Islet of Langerhans (tissue), 1 donor: ENCODE data around the gene R3HDML.
"Not testable (repeated sequence)": the region's sequence is repeated elsewhere in the genome, so short reads cannot be mapped to it uniquely, and the experiment has no call there.

Experiments used
- FAIRE-seq: peaks from one replicate; lab custom pipeline; 2011; peaks lifted over from hg19 to GRCh38; lab: Jason Lieb, UNC

The R3HDML gene

DNA sequence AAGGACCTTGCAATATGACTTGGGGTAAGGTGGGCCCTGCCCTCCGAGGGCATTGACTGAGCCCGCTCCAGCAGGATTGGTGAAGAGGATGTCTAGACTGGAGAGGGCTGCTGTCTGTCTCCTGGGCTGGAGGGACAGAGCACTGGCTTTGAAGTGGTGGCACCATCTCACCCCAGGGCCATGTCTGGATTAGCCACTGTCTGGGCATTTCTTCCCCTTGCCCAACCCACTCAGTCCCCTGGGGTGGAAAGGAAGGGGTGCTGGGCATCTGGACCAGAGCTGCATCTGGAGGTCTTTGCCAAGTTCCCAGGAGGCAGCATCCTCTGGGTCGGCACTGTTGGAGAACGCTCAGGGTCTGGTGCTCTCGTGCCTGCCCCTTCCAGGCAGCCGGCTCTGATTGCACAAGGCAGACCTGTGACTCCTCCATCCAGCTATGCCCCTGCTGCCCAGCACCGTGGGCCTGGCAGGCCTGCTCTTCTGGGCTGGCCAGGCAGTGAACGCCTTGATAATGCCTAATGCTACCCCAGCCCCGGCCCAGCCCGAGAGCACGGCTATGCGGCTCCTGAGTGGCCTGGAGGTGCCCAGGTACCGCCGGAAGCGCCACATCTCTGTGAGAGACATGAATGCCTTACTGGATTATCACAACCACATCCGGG is at the start of gene R3HDML:
R3HDML (plus strand) TSS at position 319 of the 656 bp plus-strand sequence; CDS start at position 434, 115 bp downstream.
- FAIRE-seq: no peak

DNA sequence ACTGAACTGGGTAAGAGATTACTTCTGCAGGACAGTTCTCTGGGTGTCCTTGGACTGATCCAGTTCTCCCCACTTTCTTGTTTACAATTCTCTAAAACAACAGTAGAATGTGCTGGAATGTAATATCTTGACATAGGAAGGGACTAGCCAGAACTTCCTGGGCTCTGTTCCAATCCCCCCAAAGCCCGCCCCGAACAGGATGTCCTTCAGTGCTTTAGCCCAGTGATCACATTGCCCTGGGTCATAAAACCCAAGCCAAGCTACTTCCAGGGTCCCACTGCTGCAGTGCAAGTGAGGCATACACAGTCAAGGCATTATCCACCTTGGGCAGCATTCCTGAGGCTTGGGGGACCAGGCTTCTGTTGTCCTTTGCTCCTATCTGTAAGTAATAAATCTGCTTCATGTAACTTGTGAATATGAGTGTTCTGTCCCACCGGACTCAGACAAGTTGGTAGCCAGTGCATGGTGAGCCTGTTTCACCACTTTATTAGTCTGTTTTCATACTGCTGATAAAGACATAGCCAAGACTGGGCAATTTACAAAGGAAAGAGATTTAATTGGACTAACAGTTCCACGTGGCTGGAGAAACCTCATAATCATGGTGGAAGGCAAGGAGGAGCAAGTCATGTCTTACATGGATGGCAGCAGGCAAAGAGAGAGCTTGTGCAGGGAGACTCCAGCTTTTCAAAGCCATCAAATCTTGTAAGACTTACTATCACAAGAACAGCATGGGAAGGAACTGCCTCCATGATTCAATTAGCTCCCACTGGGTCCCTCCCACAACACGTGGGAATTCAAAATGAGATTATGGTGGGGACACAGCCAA is 49.4 kb upstream of the R3HDML start:
- no peak for FAIRE-seq

- no peak for FAIRE-seq
These were observed 48.6 kb upstream of the R3HDML start for GRCh38 chr20:44288252-44288651.

- FAIRE-seq: no peak
These were observed 45.1 kb upstream of the R3HDML start for GRCh38 chr20:44291754-44292153.

DNA sequence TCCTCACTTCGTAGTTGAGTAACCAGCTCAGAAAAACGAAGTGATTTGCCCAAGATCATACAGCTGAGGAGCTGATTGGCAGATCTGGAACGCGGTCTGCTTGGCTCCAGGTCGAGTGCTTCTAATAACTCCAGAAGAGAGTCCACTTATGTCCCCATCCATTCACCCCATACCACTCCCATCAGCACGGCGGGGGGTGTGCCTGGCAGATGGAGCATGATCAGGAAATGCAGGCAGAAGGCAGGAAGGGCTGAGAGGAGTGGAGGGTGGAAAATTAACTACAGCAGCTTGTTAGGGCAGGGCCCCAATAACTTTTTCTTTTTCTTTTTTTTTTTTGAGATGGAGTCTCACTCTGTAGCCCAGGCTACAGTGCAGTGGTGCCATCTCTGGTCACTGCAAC is 40.8 kb upstream of the R3HDML start:
- FAIRE-seq: no peak

DNA sequence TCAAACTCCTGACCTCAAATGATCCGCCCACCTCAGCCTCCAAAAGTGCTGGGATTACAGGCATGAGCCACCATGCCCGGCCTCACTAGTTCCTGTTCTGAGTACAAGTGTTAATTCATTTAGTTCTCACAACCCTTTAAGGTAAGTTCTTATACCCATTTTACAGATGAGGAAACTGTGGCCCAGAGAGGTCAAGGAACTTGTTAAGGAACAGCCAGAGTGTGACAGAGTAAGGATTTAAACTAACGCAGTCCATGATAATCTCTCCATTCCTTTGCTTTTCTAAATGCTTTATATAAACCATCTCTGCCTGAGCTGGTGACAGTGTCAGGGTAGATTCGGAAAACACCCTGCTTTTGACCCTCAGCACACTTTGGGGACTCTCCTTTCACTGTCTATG is 39.1 kb upstream of the R3HDML start:
- no peak for FAIRE-seq

DNA sequence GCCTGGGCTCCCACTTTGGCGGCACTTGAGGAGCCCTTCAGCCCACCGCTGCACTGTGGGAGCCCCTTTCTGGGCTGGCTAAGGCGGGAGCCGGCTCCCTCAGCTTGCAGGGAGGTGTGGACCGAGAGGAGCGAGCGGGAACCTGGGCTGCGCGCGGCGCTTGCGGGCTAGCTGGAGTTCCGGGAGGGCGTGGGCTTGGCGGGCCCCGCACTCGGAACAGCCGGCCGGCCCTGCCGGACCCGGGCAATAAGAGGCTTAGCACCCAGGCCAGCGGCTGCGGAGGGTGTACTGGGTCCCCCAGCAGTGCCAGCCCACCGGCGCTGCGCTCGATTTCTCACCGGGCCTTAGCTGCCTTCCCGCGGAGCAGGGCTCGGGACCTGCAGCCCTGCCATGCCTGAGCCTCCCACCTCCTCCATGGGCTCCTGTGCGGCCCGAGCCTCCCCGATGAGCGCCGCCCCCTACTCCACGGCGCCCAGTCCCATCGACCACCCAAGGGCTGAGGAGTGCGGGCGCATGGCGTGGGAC is 37.8 kb upstream of the R3HDML start:
- not testable (repeated sequence) for FAIRE-seq

DNA sequence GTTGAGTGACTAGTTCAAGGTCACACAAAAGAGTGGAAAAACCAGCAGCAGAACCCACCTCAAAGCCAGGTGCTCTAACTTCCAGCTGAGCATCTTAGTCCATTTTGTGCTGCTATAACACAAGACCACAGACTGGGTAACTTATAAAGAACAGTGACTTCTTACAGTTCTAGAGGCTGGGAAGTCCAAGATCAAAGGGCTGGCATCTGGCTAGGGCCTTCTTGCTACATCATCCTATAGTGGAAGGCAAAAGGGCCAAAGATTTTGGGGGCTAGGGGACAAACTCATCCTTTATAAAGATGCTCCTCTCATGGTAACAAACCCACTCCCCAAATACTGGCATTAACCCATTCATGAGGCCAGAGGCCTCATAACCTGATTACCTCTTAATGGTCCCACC is 35.6 kb upstream of the R3HDML start:
- FAIRE-seq: no peak

GRCh38 chr20:44302026-44302669 is 34.7 kb upstream of the R3HDML start:
- no peak for FAIRE-seq

- FAIRE-seq: no peak
These were observed 34.1 kb upstream of the R3HDML start for GRCh38 chr20:44302736-44303135.

DNA sequence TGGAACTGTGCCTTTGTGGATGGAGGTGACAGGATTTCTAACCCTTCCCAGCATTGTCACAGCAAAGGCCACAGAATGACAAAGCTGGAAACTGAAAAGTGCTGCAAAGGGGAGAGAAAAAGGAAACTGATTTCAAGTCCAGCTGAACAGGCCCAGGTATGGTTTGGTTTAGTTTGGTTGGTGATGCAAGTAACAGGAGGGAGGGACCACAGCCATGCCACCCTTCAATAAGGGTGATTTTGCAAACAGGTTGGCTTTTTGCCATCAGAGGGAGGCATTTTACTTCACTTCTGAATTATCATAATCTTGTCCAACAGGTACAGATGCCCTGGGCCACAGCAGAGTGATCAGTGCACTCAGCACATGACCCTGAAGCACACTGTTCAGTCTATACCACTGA is 32.5 kb upstream of the R3HDML start:
- no peak for FAIRE-seq

- no peak for FAIRE-seq
These were observed 29.9 kb upstream of the R3HDML start for GRCh38 chr20:44306927-44307326.

DNA sequence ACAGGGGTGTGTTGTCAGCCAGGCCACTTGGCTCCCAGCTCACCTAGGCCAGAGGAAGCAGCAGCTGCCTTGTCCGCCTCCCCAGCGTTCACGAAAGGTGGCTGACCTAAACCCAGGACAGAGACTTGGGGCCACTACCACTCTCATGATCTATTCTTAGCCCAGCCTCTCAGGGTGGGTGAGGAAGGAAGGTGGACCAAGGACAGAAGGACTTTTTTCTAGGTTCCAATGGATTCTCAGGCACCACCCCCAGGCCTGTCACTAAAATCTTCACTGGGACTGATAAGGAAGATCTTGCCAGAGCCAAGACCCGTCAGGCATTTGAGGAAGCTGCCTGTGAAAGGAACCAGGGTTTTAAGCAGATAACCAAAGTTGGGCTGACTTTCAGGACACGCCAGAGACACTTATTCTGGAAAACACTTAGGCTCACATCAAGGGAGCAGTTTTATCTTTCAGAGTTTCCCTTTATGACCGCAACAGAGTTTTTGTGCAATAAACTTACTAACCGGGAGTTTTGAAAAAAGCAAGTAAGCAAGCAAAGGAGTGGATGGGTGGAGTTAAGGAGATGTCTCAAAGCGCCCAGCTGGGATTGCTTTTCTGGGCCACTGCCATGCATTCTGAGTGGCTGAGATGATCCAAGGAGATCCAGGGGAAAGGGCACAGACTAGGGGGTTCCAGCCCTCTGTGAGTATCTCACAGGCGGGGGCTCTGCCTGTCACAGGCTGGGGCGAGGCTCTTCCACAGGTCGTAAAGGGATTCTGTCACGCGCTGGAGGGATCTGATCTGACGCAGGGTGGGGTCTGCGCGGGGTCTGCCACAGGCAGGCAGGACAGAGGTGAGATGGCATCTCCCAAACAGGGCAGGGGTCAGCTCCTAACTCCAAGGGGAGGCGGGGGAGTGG is 26.8 kb upstream of the R3HDML start:
- FAIRE-seq: no peak

GRCh38 chr20:44310664-44311639 is 25.9 kb upstream of the R3HDML start, which contains the start of gene FITM2:
Gene FITM2 (minus strand): TSS chr20:44311202. CDS start chr20:44311148, 54 bp downstream.
- no peak for FAIRE-seq

- FAIRE-seq: no peak
These were observed 22.0 kb upstream of the R3HDML start for GRCh38 chr20:44314870-44315269.

DNA sequence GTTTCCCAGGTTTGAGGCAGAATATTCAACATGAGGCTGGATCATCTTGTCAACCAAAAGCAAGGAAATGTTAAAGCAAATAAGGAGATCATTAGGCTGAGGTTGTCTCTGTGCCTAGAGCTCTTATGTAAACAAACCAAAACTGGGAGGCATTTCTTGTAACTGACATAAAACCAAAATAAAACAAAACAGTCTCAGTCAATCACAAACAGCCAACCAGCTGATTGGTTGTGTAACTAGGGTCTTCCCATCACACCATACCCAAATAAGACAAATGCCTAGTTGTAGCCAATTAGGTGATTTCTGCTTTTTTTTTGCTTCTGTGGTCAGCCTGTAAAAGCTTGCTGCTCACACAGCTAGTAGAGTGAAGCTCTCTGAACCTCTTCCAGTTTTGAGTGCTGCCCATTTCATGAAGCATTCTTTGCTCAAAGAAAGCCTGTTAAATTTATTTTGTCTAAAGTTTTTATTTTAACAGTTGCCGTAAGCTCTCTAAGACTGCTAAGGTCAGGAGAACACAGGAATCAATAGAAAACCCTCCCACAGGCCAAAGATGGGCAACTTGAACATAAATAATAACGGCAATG is 16.9 kb upstream of the R3HDML start:
- no peak for FAIRE-seq

GRCh38 chr20:44324343-44324742 is 12.5 kb upstream of the R3HDML start:
- no peak for FAIRE-seq

- no peak for FAIRE-seq
These were observed 10.3 kb upstream of the R3HDML start for GRCh38 chr20:44326391-44327159.

GRCh38 chr20:44327748-44328147 is 9.1 kb upstream of the R3HDML start:
- FAIRE-seq: not testable (repeated sequence)
